K562 (cell line): ENCODE data around the gene DUSP5. TPM values are rescaled to one million over a fixed set of nuclear protein-coding genes. Genes with fewer than 3 reads are reported as not detected.

Experiments
- ADNP ChIP-seq: fragments of 200-800 bp; sonication (Bioruptor generic); IDR thresholded peaks from 2 replicates; pipeline ENCODE4 v1.6.1; 2016; ENCODE audit warnings: missing genetic modification characterization, missing compliant biosample characterization
- BCL6 ChIP-seq: fragments of 250-450 bp; sonication (Bioruptor Pico); IDR thresholded peaks from 2 replicates; pipeline ENCODE4 v1.4.0; 2020
- CBFA2T3 ChIP-seq: fragments of 450-650 bp; IDR thresholded peaks from 2 replicates; pipeline ENCODE4 v1.6.1; 2017
- DMBX1 ChIP-seq: fragments of 250-450 bp; sonication (Bioruptor Pico); IDR thresholded peaks from 2 replicates; pipeline ENCODE4 v1.8.0; 2022; ENCODE audit warnings: inconsistent platforms, mild to moderate bottlenecking, moderate library complexity, borderline replicate concordance
- ETS2 ChIP-seq: IDR thresholded peaks from 2 replicates; pipeline ENCODE4 v1.6.1; 2016; ENCODE audit warnings: borderline replicate concordance, missing genetic modification characterization, mild to moderate bottlenecking, moderate library complexity, missing compliant biosample characterization; ENCODE audit not compliant: poor library complexity, severe bottlenecking
- HDAC1 ChIP-seq, 2 experiments: fragments of 450-650 bp; IDR thresholded peaks; 2 replicates each; pipeline ENCODE4 v1.6.1; 2016 to 2017; ENCODE audit warnings: inconsistent platforms in 1 of 2, mild to moderate bottlenecking in 1 of 2, moderate library complexity in 1 of 2
- HEY1 ChIP-seq: fragments of 250-450 bp; sonication (Bioruptor Pico); IDR thresholded peaks from 2 replicates; pipeline ENCODE4 v1.5.0; 2020; ENCODE audit warnings: mild to moderate bottlenecking, moderate library complexity, borderline replicate concordance
- ILF3 ChIP-seq: fragments of 450-650 bp; IDR thresholded peaks from 2 replicates; pipeline ENCODE4 v1.6.1; 2018; ENCODE audit warnings: antibody characterized with exemption, mild to moderate bottlenecking, moderate library complexity, borderline replicate concordance
- RBFOX2 ChIP-seq: fragments of 200-400 bp; formaldehyde crosslinking; IDR thresholded peaks from 2 replicates; pipeline ENCODE4 v1.6.1; 2017; ENCODE audit warnings: low read depth, mild to moderate bottlenecking, low read length, moderate library complexity
- SMAD2 ChIP-seq: fragments of 150-350 bp; IDR thresholded peaks from 2 replicates; pipeline ENCODE4 v1.6.1; 2014; ENCODE audit warnings: low read depth, mild to moderate bottlenecking, low read length
- polyA plus RNA-seq, 8 experiments: library from polyadenylated mRNA; depleted of rRNA in 4 of 8; stranded (reverse) in 5 of 8; unstranded in 3 of 8; fragments of >200 nt; fragmentation: Nextera tagmentation in 2 of 8; fragmentation: Illumina TruSeq in 1 of 8; extraction: Ambion mirVana in 2 of 8; extraction: Trizol in 1 of 8; gene quantifications; 2 replicates each; pipeline versions ENCODE4 v1.2.1 to v1.2.3, GENCODE V29; 2011 to 2014; ENCODE audit warnings: inconsistent platforms in 1 of 8, missing spikeins in 1 of 8
- total RNA-seq, 7 experiments: library from RNA; depleted of rRNA in 6 of 7; stranded (reverse); fragments of >200 nt in 6 of 7; fragmentation: Illumina TruSeq in 2 of 7; extraction: Trizol in 2 of 7; gene quantifications; 2 replicates each; pipeline versions ENCODE4 v1.2.1 to v1.2.3, GENCODE V29; 2011 to 2021; ENCODE audit warnings: low replicate concordance in 1 of 7
- TF ChIP-seq, protein P1 (sequence below): sonication (generic); formaldehyde crosslinking; IDR thresholded peaks from 2 replicates; pipeline ENCODE4 v1.8.0; 2022; ENCODE audit warnings: missing genetic modification reagents, mild to moderate bottlenecking, moderate library complexity, borderline replicate concordance
- TF ChIP-seq, protein P2 (sequence below), 2 experiments: fragments of 450-650 bp; conservative IDR thresholded peaks; 2 replicates each; pipeline ENCODE4 v1.6.1; 2017; ENCODE audit warnings: mild to moderate bottlenecking in 2 of 2, moderate library complexity in 2 of 2
- TF ChIP-seq, protein P3 (sequence below): fragments of 450-650 bp; IDR thresholded peaks from 2 replicates; pipeline ENCODE4 v1.6.1; 2016; ENCODE audit warnings: antibody characterized with exemption
- TF ChIP-seq, protein P4 (sequence below): fragments of 250-450 bp; sonication (Bioruptor Pico); IDR thresholded peaks from 2 replicates; pipeline ENCODE4 v1.4.0; 2020
- TF ChIP-seq, protein P5 (sequence below): fragments of 250-450 bp; sonication (Bioruptor Pico); IDR thresholded peaks from 2 replicates; pipeline ENCODE4 v1.8.0; 2022; ENCODE audit warnings: moderate library complexity, mild to moderate bottlenecking, inconsistent platforms

Gene DUSP5
- total and polyA plus RNA-seq, 9 of the 15 experiments (the other 6 are each of a cell fraction or from before 2014, with no cell fraction given) = 0.49 to 3.4 (median 2.0) TPM

DNA sequence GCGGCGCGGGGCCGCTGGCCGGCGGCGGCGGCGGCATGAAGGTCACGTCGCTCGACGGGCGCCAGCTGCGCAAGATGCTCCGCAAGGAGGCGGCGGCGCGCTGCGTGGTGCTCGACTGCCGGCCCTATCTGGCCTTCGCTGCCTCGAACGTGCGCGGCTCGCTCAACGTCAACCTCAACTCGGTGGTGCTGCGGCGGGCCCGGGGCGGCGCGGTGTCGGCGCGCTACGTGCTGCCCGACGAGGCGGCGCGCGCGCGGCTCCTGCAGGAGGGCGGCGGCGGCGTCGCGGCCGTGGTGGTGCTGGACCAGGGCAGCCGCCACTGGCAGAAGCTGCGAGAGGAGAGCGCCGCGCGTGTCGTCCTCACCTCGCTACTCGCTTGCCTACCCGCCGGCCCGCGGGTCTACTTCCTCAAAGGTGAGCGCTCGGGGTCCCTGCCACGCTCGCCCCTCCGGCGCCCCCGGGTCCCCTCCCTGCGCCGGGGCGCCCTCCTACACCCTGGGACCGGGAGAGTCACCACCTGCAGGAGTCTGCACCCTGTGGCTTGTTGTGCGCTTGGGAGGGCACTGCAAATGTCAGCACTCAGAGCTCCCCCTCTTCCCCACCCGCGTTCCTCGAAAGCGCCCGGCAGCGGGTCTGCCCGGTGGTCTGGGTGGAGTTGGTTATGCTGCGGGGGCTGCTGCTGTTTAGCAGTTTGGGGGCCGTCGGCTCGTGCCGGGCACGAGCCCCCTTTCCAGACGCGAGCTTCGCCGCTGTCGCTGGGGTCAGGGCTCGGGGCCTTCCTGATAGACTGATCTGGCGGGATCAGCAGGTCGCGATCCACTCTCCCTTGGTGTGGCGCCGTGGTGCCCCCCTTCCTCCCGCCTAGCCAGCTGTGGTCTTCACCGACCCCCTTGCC lies 627 bp downstream of the DUSP5 start (continued):
- TF ChIP-seq, protein P1, sequence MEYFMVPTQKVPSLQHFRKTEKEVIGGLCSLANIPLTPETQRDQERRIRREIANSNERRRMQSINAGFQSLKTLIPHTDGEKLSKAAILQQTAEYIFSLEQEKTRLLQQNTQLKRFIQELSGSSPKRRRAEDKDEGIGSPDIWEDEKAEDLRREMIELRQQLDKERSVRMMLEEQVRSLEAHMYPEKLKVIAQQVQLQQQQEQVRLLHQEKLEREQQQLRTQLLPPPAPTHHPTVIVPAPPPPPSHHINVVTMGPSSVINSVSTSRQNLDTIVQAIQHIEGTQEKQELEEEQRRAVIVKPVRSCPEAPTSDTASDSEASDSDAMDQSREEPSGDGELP (CRISPR knock-in tag) = no peak
- TF ChIP-seq SMAD2 (no peak), BCL6 (no peak), DMBX1 (no peak), CBFA2T3 (no peak), HDAC1 (IDR thresholded peaks at IDR 0.05) (no peak), HEY1 (CRISPR knock-in tag) (no peak), ETS2 (tag) (no peak), RBFOX2 (peak; percentile 62), ADNP (tag) (no peak), ILF3 (no peak)
- TF ChIP-seq, protein P2, sequence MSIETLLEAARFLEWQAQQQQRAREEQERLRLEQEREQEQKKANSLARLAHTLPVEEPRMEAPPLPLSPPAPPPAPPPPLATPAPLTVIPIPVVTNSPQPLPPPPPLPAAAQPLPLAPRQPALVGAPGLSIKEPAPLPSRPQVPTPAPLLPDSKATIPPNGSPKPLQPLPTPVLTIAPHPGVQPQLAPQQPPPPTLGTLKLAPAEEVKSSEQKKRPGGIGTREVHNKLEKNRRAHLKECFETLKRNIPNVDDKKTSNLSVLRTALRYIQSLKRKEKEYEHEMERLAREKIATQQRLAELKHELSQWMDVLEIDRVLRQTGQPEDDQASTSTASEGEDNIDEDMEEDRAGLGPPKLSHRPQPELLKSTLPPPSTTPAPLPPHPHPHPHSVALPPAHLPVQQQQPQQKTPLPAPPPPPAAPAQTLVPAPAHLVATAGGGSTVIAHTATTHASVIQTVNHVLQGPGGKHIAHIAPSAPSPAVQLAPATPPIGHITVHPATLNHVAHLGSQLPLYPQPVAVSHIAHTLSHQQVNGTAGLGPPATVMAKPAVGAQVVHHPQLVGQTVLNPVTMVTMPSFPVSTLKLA (conservative IDR thresholded peaks at IDR 0.05) = no peak
- TF ChIP-seq, protein P3, sequence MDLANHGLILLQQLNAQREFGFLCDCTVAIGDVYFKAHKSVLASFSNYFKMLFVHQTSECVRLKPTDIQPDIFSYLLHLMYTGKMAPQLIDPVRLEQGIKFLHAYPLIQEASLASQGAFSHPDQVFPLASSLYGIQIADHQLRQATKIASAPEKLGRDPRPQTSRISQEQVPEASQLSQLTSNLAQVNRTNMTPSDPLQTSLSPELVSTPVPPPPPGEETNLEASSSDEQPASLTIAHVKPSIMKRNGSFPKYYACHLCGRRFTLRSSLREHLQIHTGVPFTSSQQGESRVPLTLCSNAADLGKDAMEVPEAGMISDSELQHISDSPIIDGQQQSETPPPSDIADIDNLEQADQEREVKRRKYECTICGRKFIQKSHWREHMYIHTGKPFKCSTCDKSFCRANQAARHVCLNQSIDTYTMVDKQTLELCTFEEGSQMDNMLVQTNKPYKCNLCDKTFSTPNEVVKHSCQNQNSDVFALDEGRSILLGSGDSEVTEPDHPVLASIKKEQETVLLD = no peak
- TF ChIP-seq, protein P4, sequence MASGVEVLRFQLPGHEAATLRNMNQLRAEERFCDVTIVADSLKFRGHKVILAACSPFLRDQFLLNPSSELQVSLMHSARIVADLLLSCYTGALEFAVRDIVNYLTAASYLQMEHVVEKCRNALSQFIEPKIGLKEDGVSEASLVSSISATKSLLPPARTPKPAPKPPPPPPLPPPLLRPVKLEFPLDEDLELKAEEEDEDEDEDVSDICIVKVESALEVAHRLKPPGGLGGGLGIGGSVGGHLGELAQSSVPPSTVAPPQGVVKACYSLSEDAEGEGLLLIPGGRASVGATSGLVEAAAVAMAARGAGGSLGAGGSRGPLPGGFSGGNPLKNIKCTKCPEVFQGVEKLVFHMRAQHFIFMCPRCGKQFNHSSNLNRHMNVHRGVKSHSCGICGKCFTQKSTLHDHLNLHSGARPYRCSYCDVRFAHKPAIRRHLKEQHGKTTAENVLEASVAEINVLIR (CRISPR knock-in tag) = no peak
- TF ChIP-seq, protein P5, sequence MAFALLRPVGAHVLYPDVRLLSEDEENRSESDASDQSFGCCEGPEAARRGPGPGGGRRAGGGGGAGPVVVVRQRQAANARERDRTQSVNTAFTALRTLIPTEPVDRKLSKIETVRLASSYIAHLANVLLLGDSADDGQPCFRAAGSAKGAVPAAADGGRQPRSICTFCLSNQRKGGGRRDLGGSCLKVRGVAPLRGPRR (CRISPR knock-in tag) = no peak
